Suprapubic skin (tissue), 4 donors: ENCODE data around the gene PRLR. TPM values are rescaled to one million over a fixed set of nuclear protein-coding genes. Genes with fewer than 3 reads are reported as not detected.
A peak's percentile ranks its signal among the peaks of the same experiment; 100 is the strongest.

ENCODE experiments used
- DNase-seq, 2 donors: peaks; one replicate each; pipeline ENCODE4 v3.0.0-alpha.2; 2019; ENCODE audit warnings: low spot score in 2 of 2
- H3K27ac ChIP-seq: fragments of 200-600 bp; sonication (generic); one replicate; pipeline ENCODE4 v1.5.1; 2019
- H3K27me3 ChIP-seq: fragments of 200-600 bp; sonication (generic); one replicate; pipeline ENCODE4 v1.5.1; 2019
- H3K36me3 ChIP-seq: fragments of 200-600 bp; sonication (generic); one replicate; pipeline ENCODE4 v1.5.1; 2019
- H3K4me1 ChIP-seq: fragments of 200-600 bp; sonication (generic); one replicate; pipeline ENCODE4 v1.5.1; 2019
- H3K4me3 ChIP-seq: fragments of 200-600 bp; sonication (generic); one replicate; pipeline ENCODE4 v1.5.1; 2019; ENCODE audit warnings: mild to moderate bottlenecking
- H3K9me3 ChIP-seq: fragments of 200-600 bp; sonication (generic); one replicate; pipeline ENCODE4 v1.5.1; 2019
- CTCF ChIP-seq, 2 donors: fragments of 200-600 bp in 1 of 2; fragments of 450-650 bp in 1 of 2; sonication (generic) in 1 of 2; IDR thresholded peaks; one replicate each; pipeline ENCODE4 v1.5.1; 2016 to 2019; ENCODE audit warnings: antibody characterized with exemption in 2 of 2, mild to moderate bottlenecking in 1 of 2, moderate library complexity in 1 of 2
- EP300 ChIP-seq: sonication (generic); formaldehyde crosslinking; IDR thresholded peaks from one replicate; pipeline ENCODE4 v1.6.1; 2017; ENCODE audit warnings: antibody characterized with exemption
- POLR2A ChIP-seq, 2 donors: fragments of 450-650 bp; IDR thresholded peaks; one replicate each; pipeline ENCODE4 v1.6.1; 2017; ENCODE audit warnings: antibody characterized with exemption in 2 of 2, mild to moderate bottlenecking in 2 of 2, moderate library complexity in 2 of 2
- POLR2AphosphoS5 ChIP-seq, 3 donors: sonication (generic); formaldehyde crosslinking; IDR thresholded peaks; one replicate each; pipeline ENCODE4 v1.6.1; 2017; ENCODE audit warnings: antibody characterized with exemption in 3 of 3
- WGBS: methylation state at CpG from one replicate; pipeline ENCODE4 v1.1.5; 2018; 5-methylcytosine and 5-hydroxymethylcytosine counted together
- total RNA-seq, 4 donors: library from RNA; depleted of rRNA; stranded (reverse); fragments of >200 nt; gene quantifications; one replicate each; pipeline ENCODE4 v1.1.0, GENCODE V29; 2016

The PRLR gene
- total RNA-seq, 4 donors from 2014 or later: 8.0 to 18.7 (median 17.6) TPM

DNA sequence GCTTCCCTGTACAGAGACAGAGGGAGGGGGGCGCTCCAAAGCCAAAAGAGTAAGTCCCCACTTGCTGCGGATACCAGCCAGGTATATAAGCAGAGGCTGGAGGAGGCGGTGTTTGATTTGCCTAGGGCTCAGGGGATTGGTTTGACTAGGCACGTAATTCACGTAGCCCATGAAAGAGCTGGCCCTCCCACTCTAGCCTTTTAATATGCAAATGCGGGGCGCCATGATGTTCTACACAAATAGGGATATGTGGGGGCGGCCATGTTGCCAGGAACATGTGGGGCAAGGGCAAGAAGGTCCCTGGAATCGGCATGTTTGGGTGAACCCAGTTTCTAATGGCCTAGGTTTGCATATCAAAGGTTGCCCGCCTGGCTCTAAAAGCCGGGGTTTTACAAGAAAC lies 3.3 kb upstream of the PRLR start:
- DNase-seq: no peak
- Histone ChIP-seq H3K4me1 (peaks cover 24% of the 10 kb centered on the region), H3K27ac (no peak overlapping the region), H3K4me3 (no peak overlapping the region), H3K36me3 (no peaks in the 10 kb centered on the region), H3K27me3 (peaks cover 5% of the 10 kb centered on the region), H3K9me3 (no peaks in the 10 kb centered on the region)
- 91% methylated on average over 11 of the region's 11 CpGs for WGBS
- no peak for TF ChIP-seq POLR2A (IDR thresholded peaks at IDR 0.05)
- no peak for TF ChIP-seq CTCF (IDR thresholded peaks at IDR 0.05)
- TF ChIP-seq EP300: no peak
- TF ChIP-seq POLR2AphosphoS5 (IDR thresholded peaks at IDR 0.05): no peak

GRCh38 chr5:35233121-35233520 lies 2.8 kb upstream of the PRLR start:
- Histone ChIP-seq H3K27me3 (peaks cover 8% of the 10 kb centered on the region), H3K4me1 (peaks cover 24% of the 10 kb centered on the region), H3K36me3 (no peaks in the 10 kb centered on the region), H3K4me3 (no peak overlapping the region), H3K9me3 (no peaks in the 10 kb centered on the region), H3K27ac (no peak overlapping the region)
- DNase-seq: no peak
- 87% methylated on average over 4 of the region's 4 CpGs for WGBS
- TF ChIP-seq POLR2A (IDR thresholded peaks at IDR 0.05): no peak
- no peak for TF ChIP-seq POLR2AphosphoS5 (IDR thresholded peaks at IDR 0.05)
- no peak for TF ChIP-seq EP300
- no peak for TF ChIP-seq CTCF (IDR thresholded peaks at IDR 0.05)

DNA sequence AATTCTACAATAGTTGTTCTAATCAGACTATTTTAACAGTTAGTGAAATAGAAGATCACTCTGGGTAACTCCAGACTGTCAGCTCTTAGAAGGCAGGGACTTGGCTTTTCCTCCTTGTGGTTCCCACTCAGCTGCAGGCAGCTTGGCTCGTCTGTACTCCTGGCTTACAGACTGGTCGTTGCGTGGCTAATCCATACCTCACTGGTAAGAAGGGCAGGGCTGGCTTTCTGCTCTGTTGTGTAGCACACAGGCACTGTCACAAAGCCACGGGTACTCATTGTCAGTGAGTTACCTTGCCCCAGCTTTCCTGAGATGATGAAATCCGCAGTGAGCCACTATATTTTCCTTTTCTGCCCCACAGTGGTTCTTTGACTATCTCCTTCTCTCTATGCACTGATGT lies 1.8 kb upstream of the PRLR start:
- H3K4me3 ChIP-seq: no peak overlapping the region
- no peak for DNase-seq
- WGBS: 81% methylated on average over 5 of the region's 5 CpGs
- TF ChIP-seq EP300 (no peak), POLR2AphosphoS5 (IDR thresholded peaks at IDR 0.05) (no peak), CTCF (IDR thresholded peaks at IDR 0.05) (no peak), POLR2A (IDR thresholded peaks at IDR 0.05) (no peak)
- peaks cover 24% of the 10 kb centered on the region for H3K4me1 ChIP-seq
- no peaks in the 10 kb centered on the region for H3K36me3 ChIP-seq
- H3K27me3 ChIP-seq: peaks cover 11% of the 10 kb centered on the region
- H3K27ac ChIP-seq: no peak overlapping the region
- no peaks in the 10 kb centered on the region for H3K9me3 ChIP-seq

- H3K27ac ChIP-seq: peak overlapping the region; percentile 78
- TF ChIP-seq CTCF (IDR thresholded peaks at IDR 0.05) (no peak), POLR2A (IDR thresholded peaks at IDR 0.05) (no peak), POLR2AphosphoS5 (IDR thresholded peaks at IDR 0.05) (no peak), EP300 (no peak)
- H3K4me1 ChIP-seq: peaks cover 30% of the 10 kb centered on the region
- no peaks in the 10 kb centered on the region for H3K9me3 ChIP-seq
- H3K27me3 ChIP-seq: peaks cover 11% of the 10 kb centered on the region
- peak overlapping the region; percentile 68 for H3K4me3 ChIP-seq
- no peak for DNase-seq
- no peaks in the 10 kb centered on the region for H3K36me3 ChIP-seq
- WGBS: 6% methylated on average over 30 of the region's 30 CpGs
Observed at GRCh38 chr5:35229076-35230037, 930 bp downstream of the PRLR start.

GRCh38 chr5:35228310-35228709 lies 2.0 kb downstream of the PRLR start:
- peaks cover 11% of the 10 kb centered on the region for H3K27me3 ChIP-seq
- peaks cover 37% of the 10 kb centered on the region for H3K4me1 ChIP-seq
- WGBS: 67% methylated on average over 2 of the region's 2 CpGs
- no peaks in the 10 kb centered on the region for H3K36me3 ChIP-seq
- no peak overlapping the region for H3K27ac ChIP-seq
- TF ChIP-seq POLR2AphosphoS5 (IDR thresholded peaks at IDR 0.05): no peak
- no peak overlapping the region for H3K4me3 ChIP-seq
- H3K9me3 ChIP-seq: no peaks in the 10 kb centered on the region
- no peak for DNase-seq
